Epithelial cell of esophagus (primary cell): ENCODE results near the gene TNIK.

ENCODE experiments used
- DNase-seq: peaks from one replicate; pipeline ENCODE4 v3.0.0; 2010; ENCODE audit warnings: low read depth
- H3K4me3 ChIP-seq: 2 replicates; pipeline ENCODE4 v1.5.1; 2011; ENCODE audit warnings: mild to moderate bottlenecking, low read length, control low read depth
- TF ChIP-seq, protein P1 (sequence below): IDR thresholded peaks from 2 replicates; pipeline ENCODE4 v1.5.1; 2011; ENCODE audit warnings: low read depth, mild to moderate bottlenecking, low read length, control low read depth, inconsistent platforms; ENCODE audit not compliant: insufficient read depth; ENCODE audit errors: missing control alignments

The TNIK gene

DNA sequence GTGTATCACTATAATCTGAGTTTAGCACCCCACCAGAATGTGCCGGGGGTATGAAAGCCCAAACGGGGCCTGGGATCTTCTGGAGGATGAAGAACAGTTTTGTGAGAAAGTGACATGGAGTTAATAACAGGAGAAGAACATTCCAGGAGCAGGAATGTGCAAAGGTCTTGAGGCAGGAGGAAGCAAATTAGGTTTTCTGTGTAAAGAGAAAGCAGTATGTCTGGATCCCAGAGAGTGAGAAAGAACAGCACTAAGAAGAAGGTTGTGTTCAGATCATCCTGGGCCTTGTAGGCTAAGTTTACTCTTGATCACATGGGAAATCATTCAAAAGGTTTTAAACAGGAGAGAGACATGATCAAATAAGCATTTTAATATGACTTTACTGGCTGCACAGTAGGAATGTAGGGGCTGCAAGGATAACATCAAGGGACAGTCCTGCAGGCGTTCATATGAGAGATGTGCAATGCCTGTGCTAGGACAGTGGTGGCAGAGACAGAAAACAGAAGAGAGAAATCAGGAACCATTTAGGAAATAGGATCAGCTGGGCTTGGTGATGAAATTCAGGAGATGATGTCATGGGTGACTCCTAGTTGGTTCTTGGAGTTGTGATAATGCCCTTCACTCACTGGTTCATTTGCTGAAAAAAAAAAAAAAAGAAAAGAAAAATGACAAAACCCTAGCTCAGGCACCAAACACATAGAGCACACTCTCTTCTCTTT lies 113.5 kb downstream of the TNIK start:
- H3K4me3 ChIP-seq = no peak overlapping the region
- TF ChIP-seq, protein P1, sequence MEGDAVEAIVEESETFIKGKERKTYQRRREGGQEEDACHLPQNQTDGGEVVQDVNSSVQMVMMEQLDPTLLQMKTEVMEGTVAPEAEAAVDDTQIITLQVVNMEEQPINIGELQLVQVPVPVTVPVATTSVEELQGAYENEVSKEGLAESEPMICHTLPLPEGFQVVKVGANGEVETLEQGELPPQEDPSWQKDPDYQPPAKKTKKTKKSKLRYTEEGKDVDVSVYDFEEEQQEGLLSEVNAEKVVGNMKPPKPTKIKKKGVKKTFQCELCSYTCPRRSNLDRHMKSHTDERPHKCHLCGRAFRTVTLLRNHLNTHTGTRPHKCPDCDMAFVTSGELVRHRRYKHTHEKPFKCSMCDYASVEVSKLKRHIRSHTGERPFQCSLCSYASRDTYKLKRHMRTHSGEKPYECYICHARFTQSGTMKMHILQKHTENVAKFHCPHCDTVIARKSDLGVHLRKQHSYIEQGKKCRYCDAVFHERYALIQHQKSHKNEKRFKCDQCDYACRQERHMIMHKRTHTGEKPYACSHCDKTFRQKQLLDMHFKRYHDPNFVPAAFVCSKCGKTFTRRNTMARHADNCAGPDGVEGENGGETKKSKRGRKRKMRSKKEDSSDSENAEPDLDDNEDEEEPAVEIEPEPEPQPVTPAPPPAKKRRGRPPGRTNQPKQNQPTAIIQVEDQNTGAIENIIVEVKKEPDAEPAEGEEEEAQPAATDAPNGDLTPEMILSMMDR = no peak
- peak; percentile 51 for DNase-seq

DNA sequence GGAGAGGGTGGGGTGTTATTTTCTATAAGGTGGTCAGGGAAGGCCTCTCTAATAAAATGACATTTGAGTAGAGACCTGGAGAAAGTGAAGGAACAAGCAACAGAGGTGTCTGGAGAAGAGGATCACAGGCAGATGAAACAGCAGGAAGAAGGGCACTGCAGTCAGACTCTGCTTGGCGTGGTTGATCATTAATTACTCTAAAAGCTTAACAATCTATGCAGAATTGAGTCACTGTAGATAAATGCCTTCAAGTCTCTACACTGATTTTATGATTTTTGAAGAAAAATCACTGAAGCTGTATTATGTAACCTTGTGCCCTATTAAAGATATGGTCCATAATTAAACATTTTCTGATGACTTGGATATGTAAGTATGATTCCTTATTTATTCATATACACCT lies 114.2 kb downstream of the TNIK start:
- TF ChIP-seq, protein P1 = no peak

GRCh38 chr3:171345107-171345843 lies 114.9 kb downstream of the TNIK start:
- no peak overlapping the region for H3K4me3 ChIP-seq
- TF ChIP-seq, protein P1 = no peak
- no peak for DNase-seq

More for the DNA sequence above, 114.2 kb downstream of the TNIK start:
- DNase-seq = no peak
- H3K4me3 ChIP-seq = no peak overlapping the region

GRCh38 chr3:171343693-171344092 lies 116.5 kb downstream of the TNIK start:
- no peak overlapping the region for H3K4me3 ChIP-seq
- no peak for DNase-seq
- TF ChIP-seq, protein P1 = no peak

DNA sequence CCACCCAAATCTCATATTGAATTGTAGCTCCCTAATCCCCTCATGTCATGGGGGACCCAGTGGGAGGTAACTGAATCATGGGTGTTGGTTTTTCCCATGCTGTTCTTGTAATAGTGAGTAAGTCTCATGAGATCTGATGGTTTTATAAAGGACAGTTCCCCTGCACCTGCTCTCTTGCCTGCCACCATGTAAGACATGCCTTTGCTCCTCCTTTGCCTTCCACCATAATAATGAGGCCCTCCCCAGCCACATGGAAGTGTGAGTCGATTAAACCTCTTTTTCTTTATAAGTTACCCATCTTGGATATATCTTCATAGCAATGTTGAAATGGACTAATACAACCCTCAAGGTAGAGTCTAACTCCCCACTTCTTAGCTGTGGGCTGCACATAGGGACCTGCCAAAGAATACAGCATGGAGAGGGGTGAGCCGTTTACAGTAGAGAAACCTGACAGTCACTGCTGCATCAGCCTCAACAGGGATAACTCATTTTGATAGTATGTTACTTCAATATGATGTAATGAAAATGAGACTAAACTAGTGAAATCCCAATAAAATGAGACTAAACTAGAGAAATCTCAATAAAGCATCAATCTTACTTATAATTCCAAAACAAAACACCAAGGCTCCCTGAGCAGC lies 117.3 kb downstream of the TNIK start:
- TF ChIP-seq, protein P1 = no peak
- no peak overlapping the region for H3K4me3 ChIP-seq
- DNase-seq = no peak

- no peak overlapping the region for H3K4me3 ChIP-seq
- no peak for DNase-seq
- TF ChIP-seq, protein P1 = no peak
These were observed 118.0 kb downstream of the TNIK start for GRCh38 chr3:171342200-171342599.
